Progenitor cell of endocrine pancreas (in vitro differentiated cells): ENCODE data around the gene ME3. TPM values are rescaled to one million over a fixed set of nuclear protein-coding genes. Genes with fewer than 3 reads are reported as not detected.

Experiments
- DNase-seq: peaks from one replicate; pipeline ENCODE4 v3.0.0; 2021; ENCODE audit warnings: low spot score; ENCODE audit not compliant: unreplicated experiment
- H3K27ac Mint-ChIP-seq: 2 replicates; pipeline ENCODE4 v1.8.0; 2021; ENCODE audit warnings: mild to moderate bottlenecking, moderate library complexity, mixed read lengths
- H3K27me3 Mint-ChIP-seq: 2 replicates; pipeline ENCODE4 v1.8.0; 2021; ENCODE audit warnings: mixed read lengths
- H3K36me3 Mint-ChIP-seq: 2 replicates; pipeline ENCODE4 v1.8.0; 2022; ENCODE audit warnings: mixed read lengths; ENCODE audit not compliant: insufficient read depth
- H3K4me1 Mint-ChIP-seq: 2 replicates; pipeline ENCODE4 v1.8.0; 2021; ENCODE audit warnings: low read depth, mixed read lengths
- H3K4me3 Mint-ChIP-seq: 2 replicates; pipeline ENCODE4 v1.8.0; 2021; ENCODE audit warnings: low read depth, mild to moderate bottlenecking, moderate library complexity, mixed read lengths
- H3K9me3 Mint-ChIP-seq: 2 replicates; pipeline ENCODE4 v1.8.0; 2021; ENCODE audit warnings: low read depth, mixed read lengths
- total RNA-seq: library from RNA; stranded (reverse); gene quantifications from 2 replicates; pipeline ENCODE4 v1.2.1, GENCODE V29; 2021
- TF ChIP-seq, protein P1 (sequence below): fragments of 200-600 bp; sonication (generic); IDR thresholded peaks from one replicate; pipeline ENCODE4 v1.5.0; 2021; ENCODE audit warnings: antibody characterized with exemption, mild to moderate bottlenecking; ENCODE audit not compliant: unreplicated experiment

The ME3 gene
- total RNA-seq, 1 donor from 2014 or later, result 8.6 TPM

DNA sequence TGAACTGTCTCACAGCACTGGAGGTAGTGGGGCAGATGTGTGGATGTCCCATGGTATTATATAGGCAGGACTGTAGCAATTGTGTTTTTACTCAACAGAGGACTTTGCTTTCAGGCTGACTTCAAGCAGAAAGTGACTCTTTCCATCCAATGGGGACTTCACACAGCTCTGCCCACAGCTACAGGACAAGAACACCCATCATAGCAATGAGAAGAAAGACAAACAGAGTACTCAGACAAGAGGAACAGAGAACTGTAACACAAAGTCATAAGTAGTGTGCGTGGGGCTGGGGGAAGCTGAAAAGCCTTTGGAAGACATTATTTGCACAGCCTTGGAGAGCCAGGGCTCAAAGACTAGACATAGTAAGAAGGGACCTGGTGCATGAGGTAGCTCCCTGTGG, 227.4 kb downstream of the ME3 start:
- DNase-seq, result no peak
- H3K9me3 Mint-ChIP-seq, result no peaks in the 10 kb centered on the region

DNA sequence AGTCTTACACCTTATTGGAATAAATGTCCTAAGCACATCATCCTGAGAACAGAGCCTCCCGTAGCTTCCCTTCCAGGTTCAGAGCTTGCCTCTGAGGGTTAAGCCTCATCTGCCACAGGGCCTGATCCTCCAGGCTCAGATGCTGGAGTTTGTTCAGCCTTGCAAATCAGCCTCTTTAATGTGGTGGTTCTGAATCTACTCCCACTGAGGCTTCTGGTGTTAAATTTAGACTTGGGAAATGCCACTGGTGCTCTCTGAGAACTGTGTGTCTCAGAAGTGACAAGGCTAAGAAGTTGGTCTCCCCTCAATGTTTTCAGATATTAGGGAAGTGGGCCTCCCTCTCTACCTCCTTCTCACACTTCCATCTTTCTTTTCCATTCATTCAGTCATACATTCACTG, 229.0 kb downstream of the ME3 start:
- no peaks in the 10 kb centered on the region for H3K27me3 Mint-ChIP-seq

More for the DNA sequence above, 227.4 kb downstream of the ME3 start:
- TF ChIP-seq, protein P1, sequence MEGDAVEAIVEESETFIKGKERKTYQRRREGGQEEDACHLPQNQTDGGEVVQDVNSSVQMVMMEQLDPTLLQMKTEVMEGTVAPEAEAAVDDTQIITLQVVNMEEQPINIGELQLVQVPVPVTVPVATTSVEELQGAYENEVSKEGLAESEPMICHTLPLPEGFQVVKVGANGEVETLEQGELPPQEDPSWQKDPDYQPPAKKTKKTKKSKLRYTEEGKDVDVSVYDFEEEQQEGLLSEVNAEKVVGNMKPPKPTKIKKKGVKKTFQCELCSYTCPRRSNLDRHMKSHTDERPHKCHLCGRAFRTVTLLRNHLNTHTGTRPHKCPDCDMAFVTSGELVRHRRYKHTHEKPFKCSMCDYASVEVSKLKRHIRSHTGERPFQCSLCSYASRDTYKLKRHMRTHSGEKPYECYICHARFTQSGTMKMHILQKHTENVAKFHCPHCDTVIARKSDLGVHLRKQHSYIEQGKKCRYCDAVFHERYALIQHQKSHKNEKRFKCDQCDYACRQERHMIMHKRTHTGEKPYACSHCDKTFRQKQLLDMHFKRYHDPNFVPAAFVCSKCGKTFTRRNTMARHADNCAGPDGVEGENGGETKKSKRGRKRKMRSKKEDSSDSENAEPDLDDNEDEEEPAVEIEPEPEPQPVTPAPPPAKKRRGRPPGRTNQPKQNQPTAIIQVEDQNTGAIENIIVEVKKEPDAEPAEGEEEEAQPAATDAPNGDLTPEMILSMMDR, result no peak
- Mint-ChIP-seq H3K36me3 (no peaks in the 10 kb centered on the region), H3K4me1 (no peaks in the 10 kb centered on the region), H3K27me3 (no peaks in the 10 kb centered on the region), H3K27ac (no peak overlapping the region), H3K4me3 (no peak overlapping the region)

DNA sequence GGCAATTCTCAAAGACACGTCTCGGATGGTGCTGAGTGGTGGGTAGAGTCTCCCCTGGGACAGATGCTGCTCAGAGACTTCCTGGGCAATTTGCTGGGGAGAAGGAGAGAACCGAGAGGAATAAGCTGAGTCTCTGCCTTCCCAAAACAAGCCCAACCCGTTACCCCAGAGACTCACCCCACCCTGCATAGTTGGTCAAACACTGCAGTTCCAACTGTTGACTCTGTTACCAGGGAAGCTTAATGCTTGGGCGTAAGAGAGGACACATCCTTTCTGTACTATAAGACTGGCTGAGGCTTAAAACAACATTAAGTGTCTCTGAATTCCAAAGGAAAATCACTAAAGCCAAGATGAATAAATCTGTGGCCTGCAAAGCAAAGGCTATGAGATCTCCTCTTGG, 229.6 kb downstream of the ME3 start:
- peaks cover 5% of the 10 kb centered on the region for H3K4me1 Mint-ChIP-seq
- no peak overlapping the region for H3K4me3 Mint-ChIP-seq
- TF ChIP-seq, protein P1, result no peak
- no peak overlapping the region for H3K27ac Mint-ChIP-seq
- no peaks in the 10 kb centered on the region for H3K9me3 Mint-ChIP-seq
- H3K27me3 Mint-ChIP-seq, result no peaks in the 10 kb centered on the region
- H3K36me3 Mint-ChIP-seq, result no peaks in the 10 kb centered on the region
- DNase-seq, result no peak

More for the DNA sequence above, 229.0 kb downstream of the ME3 start:
- no peaks in the 10 kb centered on the region for H3K36me3 Mint-ChIP-seq
- H3K27ac Mint-ChIP-seq, result no peak overlapping the region
- H3K4me3 Mint-ChIP-seq, result no peak overlapping the region
- H3K9me3 Mint-ChIP-seq, result no peaks in the 10 kb centered on the region
- DNase-seq, result no peak
- H3K4me1 Mint-ChIP-seq, result peaks cover 5% of the 10 kb centered on the region
- TF ChIP-seq, protein P1, result no peak

DNA sequence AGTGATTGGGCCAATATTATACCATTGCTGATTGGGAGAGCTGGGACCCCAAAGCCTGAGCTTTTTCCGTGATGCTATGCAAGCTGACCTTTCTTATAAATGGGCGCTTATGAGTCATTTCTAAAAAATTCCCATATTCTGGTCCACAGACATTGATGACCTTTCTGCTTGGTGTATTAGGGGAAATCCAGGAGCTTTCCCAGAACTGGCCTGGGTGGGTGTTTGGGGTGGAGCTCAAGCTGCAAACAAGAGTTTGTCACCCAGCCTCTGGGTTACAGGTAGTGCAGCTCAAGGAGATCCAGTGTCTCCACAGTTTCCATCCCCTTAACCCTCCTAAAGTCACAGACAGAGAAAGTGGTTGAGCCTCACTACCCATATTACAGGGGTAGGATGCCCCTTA, 230.0 kb downstream of the ME3 start:
- Mint-ChIP-seq H3K4me3 (no peak overlapping the region), H3K27me3 (no peaks in the 10 kb centered on the region), H3K4me1 (peaks cover 5% of the 10 kb centered on the region), H3K27ac (no peak overlapping the region), H3K9me3 (no peaks in the 10 kb centered on the region), H3K36me3 (no peaks in the 10 kb centered on the region)
- TF ChIP-seq, protein P1, result no peak
- DNase-seq, result no peak

DNA sequence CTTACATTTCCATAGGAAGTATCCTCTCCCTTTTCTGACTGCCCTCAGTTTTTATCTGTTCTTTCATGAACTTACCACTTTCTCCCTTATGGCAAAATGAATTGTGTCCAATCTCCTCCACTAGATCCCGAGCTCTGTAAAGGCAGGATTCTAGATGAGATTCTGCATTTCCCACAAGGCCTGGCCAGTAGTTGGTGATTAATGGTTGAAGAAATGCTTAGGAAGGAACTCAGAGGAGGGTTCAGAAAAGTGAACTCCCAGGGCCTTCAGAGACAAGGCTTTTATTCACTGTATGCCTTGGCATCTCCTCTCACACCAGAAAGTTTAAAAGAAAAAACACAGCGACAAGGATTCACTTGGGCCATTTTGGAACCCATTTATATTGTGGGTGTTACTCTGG, 231.6 kb downstream of the ME3 start:
- Mint-ChIP-seq H3K27me3 (no peaks in the 10 kb centered on the region), H3K4me1 (peaks cover 5% of the 10 kb centered on the region), H3K4me3 (no peak overlapping the region), H3K27ac (no peak overlapping the region), H3K9me3 (no peaks in the 10 kb centered on the region), H3K36me3 (no peaks in the 10 kb centered on the region)
- DNase-seq, result no peak
- TF ChIP-seq, protein P1, result no peak
